HS-27A (cell line): ENCODE data around the gene BRD7.

ENCODE experiments used
- DNase-seq: peaks from one replicate; pipeline ENCODE4 v3.0.0-alpha.2; 2012; ENCODE audit warnings: low read depth, missing footprints

Gene BRD7

GRCh38 chr16:50271148-50272041, 97.4 kb downstream of the BRD7 start:
- DNase-seq = no peak

GRCh38 chr16:50270510-50271147, 98.2 kb downstream of the BRD7 start:
- DNase-seq = no peak

- DNase-seq = no peak
These were observed 98.8 kb downstream of the BRD7 start for GRCh38 chr16:50269769-50270509.

GRCh38 chr16:50269061-50269705, 99.6 kb downstream of the BRD7 start:
- DNase-seq = no peak

GRCh38 chr16:50268352-50268751, 100.4 kb downstream of the BRD7 start:
- DNase-seq = no peak

GRCh38 chr16:50267651-50268050, 101.1 kb downstream of the BRD7 start:
- no peak for DNase-seq

- DNase-seq = no peak
These were observed 101.6 kb downstream of the BRD7 start for GRCh38 chr16:50267151-50267631.

- no peak for DNase-seq
These were observed 102.3 kb downstream of the BRD7 start, which contains the start of gene ADCY7 for GRCh38 chr16:50266337-50267091. Gene ADCY7, plus strand, starts transcription at chr16:50266551. Its CDS starts 21,629 bp downstream, at chr16:50288180.
